ENCODE results near the gene PDGFRB.

The PDGFRB gene

DNA sequence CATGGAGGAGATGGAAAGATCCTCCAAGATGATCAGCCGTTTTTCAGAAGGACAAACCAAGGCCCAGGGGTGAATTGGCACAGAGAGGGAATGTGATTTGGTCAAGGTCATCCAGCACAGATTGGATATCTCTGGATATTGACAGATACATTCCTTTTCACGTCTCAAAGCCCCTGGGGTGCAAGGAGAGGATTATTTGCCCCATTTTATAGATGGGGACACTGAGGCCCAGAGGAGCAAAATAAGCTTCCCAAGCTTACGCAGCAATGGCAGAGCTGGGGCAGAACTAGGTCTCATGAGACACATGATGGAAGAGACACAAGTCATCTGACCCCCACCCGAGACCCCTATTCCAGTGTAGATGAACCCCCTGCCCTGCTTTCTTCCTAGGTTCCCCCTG lies 895 bp upstream of the PDGFRB start:
- H3K27ac ChIP-seq: no peak overlapping the region
- peaks cover 4% of the 10 kb centered on the region for H3K4me1 ChIP-seq (ENCODE audit: low read depth, poor library complexity, severe bottlenecking)
- H3K4me2 ChIP-seq: peak overlapping the region; percentile 66
- H2AFZ ChIP-seq (ENCODE audit: low read depth): peak overlapping the region; percentile 93; the same call in 1 of the 2 replicates
- H3K27me3 ChIP-seq (ENCODE audit: insufficient read depth, low read depth): no peaks in the 10 kb centered on the region
- no peak overlapping the region for H3K4me3 ChIP-seq (IDR thresholded peaks at IDR 0.05; ENCODE audit: insufficient read depth, low read depth, low read length)
- TF ChIP-seq, protein P1, sequence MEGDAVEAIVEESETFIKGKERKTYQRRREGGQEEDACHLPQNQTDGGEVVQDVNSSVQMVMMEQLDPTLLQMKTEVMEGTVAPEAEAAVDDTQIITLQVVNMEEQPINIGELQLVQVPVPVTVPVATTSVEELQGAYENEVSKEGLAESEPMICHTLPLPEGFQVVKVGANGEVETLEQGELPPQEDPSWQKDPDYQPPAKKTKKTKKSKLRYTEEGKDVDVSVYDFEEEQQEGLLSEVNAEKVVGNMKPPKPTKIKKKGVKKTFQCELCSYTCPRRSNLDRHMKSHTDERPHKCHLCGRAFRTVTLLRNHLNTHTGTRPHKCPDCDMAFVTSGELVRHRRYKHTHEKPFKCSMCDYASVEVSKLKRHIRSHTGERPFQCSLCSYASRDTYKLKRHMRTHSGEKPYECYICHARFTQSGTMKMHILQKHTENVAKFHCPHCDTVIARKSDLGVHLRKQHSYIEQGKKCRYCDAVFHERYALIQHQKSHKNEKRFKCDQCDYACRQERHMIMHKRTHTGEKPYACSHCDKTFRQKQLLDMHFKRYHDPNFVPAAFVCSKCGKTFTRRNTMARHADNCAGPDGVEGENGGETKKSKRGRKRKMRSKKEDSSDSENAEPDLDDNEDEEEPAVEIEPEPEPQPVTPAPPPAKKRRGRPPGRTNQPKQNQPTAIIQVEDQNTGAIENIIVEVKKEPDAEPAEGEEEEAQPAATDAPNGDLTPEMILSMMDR (conservative IDR thresholded peaks at IDR 0.05; ENCODE audit: low read depth, low read length): no peak
- no peaks in the 10 kb centered on the region for H4K20me1 ChIP-seq (ENCODE audit: insufficient read depth)
- no peak overlapping the region; the same call in 1 of the 2 replicates for H3K9ac ChIP-seq
- H3K36me3 ChIP-seq (ENCODE audit: insufficient read depth): no peaks in the 10 kb centered on the region
- H3K79me2 ChIP-seq (ENCODE audit: insufficient read depth, low read depth): no peaks in the 10 kb centered on the region

DNA sequence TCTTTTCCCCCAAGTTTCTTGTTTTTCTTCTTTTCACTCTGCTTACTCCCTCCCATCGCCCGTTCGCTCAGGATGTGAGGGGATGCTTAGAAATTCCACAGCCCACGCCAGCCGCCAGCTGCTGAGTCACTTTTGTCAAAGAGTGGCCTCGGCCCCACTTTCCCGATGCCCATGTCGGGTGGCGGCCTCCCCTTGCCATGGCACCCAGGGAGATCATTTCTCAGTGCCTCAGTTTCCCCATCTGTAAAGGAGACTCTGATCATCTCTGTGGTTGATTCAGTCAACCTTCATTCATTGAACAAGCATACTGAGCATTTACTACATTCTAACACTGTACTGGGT lies 353 bp upstream of the PDGFRB start:
- peak overlapping the region; percentile 65 for H3K9ac ChIP-seq
- H3K27me3 ChIP-seq (ENCODE audit: insufficient read depth, low read depth): no peaks in the 10 kb centered on the region
- H3K27ac ChIP-seq: no peak overlapping the region
- peak overlapping the region; percentile 93 for H2AFZ ChIP-seq (ENCODE audit: low read depth)
- TF ChIP-seq, protein P1 (conservative IDR thresholded peaks at IDR 0.05; ENCODE audit: low read depth, low read length): no peak
- H3K36me3 ChIP-seq (ENCODE audit: insufficient read depth): no peaks in the 10 kb centered on the region
- no peaks in the 10 kb centered on the region for H4K20me1 ChIP-seq (ENCODE audit: insufficient read depth)
- H3K4me3 ChIP-seq (IDR thresholded peaks at IDR 0.05; ENCODE audit: insufficient read depth, low read depth, low read length): no peak overlapping the region
- H3K79me2 ChIP-seq (ENCODE audit: insufficient read depth, low read depth): no peaks in the 10 kb centered on the region
- H3K4me2 ChIP-seq: peak overlapping the region; percentile 66
- peaks cover 4% of the 10 kb centered on the region for H3K4me1 ChIP-seq (ENCODE audit: low read depth, poor library complexity, severe bottlenecking)

DNA sequence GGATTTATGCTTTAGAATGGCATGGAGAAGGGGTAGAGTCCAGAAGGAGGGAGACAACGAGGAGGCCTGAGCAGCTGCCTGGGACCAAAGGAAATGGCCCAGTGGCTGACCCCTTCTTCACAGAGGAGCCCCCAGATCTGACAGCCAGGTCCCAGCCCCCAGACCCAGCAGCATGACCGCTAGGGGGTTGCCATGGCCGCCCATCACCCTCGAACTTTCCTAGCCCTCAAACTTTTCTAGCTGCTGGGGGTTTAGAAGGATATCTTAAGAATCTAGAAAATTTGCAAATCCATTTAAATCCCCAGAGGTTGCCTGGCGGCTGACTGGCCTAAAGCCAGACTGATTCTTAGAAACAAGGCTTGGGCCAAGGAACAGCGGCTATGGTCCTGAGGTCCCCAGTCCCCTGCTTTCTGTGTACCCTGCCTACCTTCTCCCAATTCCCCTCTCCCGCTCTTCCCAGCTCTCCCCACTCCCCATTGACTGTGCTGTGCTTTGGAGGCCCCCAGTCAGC lies 972 bp downstream of the PDGFRB start:
- TF ChIP-seq, protein P1 (conservative IDR thresholded peaks at IDR 0.05; ENCODE audit: low read depth, low read length): no peak
- Histone ChIP-seq H3K27ac (no peak overlapping the region), H4K20me1 (ENCODE audit: insufficient read depth) (no peaks in the 10 kb centered on the region), H2AFZ (ENCODE audit: low read depth) (no peak overlapping the region), H3K4me1 (ENCODE audit: low read depth, poor library complexity, severe bottlenecking) (peaks cover 4% of the 10 kb centered on the region), H3K4me3 (IDR thresholded peaks at IDR 0.05; ENCODE audit: insufficient read depth, low read depth, low read length) (no peak overlapping the region), H3K36me3 (ENCODE audit: insufficient read depth) (no peaks in the 10 kb centered on the region), H3K79me2 (ENCODE audit: insufficient read depth, low read depth) (no peaks in the 10 kb centered on the region), H3K4me2 (no peak overlapping the region), H3K9ac (no peak overlapping the region), H3K27me3 (ENCODE audit: insufficient read depth, low read depth) (no peaks in the 10 kb centered on the region)

DNA sequence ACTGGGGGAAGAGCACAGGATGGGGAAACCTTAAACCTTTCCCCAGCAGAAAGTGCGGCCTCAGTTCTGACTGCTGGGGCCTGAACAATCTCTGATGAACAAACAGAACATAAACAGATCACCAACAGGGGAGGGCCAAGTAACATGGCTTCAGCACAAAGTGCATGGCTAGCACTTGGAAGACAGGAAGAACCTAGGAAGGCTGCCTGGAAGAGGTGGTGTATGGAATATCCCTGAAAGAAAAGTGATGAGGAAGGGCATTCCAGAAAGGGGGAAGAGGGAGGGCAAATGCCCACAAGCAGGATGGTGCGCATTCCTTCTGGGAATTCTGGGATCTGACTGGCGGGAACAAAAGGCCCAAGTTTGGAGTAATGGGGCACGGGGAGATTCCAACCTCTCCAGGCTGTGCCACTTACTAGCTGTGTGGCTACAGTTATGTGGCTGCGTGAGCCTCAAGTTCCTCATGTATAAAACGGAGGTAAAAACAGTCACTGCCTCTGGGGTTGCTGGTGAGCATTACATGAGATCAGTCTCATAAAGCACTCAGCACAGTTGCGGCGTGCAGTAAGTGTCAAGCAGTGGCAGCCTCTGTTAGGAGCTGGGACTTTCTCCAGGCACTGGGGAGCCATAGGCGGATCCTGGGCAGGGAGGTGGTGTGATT lies 1.6 kb downstream of the PDGFRB start:
- H3K4me2 ChIP-seq: no peak overlapping the region
- no peak overlapping the region for H3K4me3 ChIP-seq (IDR thresholded peaks at IDR 0.05; ENCODE audit: insufficient read depth, low read depth, low read length)
- H3K36me3 ChIP-seq (ENCODE audit: insufficient read depth): no peaks in the 10 kb centered on the region
- TF ChIP-seq, protein P1 (conservative IDR thresholded peaks at IDR 0.05; ENCODE audit: low read depth, low read length): no peak
- no peak overlapping the region for H3K27ac ChIP-seq
- H3K9ac ChIP-seq: no peak overlapping the region
- no peak overlapping the region for H2AFZ ChIP-seq (ENCODE audit: low read depth)
- peaks cover 4% of the 10 kb centered on the region for H3K4me1 ChIP-seq (ENCODE audit: low read depth, poor library complexity, severe bottlenecking)
- H3K27me3 ChIP-seq (ENCODE audit: insufficient read depth, low read depth): no peaks in the 10 kb centered on the region
- H4K20me1 ChIP-seq (ENCODE audit: insufficient read depth): no peaks in the 10 kb centered on the region
- no peaks in the 10 kb centered on the region for H3K79me2 ChIP-seq (ENCODE audit: insufficient read depth, low read depth)
